GM12801 (cell line): ENCODE results near the gene PIGV.

ENCODE experiments used
- TF ChIP-seq, protein P1 (sequence below): IDR thresholded peaks from one replicate; pipeline ENCODE4 v1.5.1; 2011; ENCODE audit warnings: control low read depth; ENCODE audit not compliant: insufficient read length; ENCODE audit errors: extremely low read depth

PIGV gene

DNA sequence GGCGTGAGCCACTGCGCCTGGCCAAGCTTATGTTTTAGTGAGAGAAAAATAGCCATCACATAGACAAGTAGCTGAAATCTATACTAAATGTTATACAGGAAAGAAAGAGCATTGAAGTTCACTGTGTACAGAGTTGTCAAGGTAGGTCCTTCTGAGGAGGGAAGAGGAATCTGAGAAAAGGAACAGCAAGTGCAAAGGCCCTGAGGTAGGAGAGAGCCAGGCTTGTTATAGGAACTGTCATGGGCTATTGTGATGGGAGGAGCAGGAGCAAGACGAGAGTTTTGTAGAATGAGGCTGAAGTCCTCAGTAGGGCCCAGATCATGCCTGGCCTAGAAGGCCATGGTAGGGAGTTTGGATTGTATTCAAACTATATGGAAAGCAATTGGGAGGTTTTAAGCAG lies 43.3 kb downstream of the PIGV start:
- TF ChIP-seq, protein P1, sequence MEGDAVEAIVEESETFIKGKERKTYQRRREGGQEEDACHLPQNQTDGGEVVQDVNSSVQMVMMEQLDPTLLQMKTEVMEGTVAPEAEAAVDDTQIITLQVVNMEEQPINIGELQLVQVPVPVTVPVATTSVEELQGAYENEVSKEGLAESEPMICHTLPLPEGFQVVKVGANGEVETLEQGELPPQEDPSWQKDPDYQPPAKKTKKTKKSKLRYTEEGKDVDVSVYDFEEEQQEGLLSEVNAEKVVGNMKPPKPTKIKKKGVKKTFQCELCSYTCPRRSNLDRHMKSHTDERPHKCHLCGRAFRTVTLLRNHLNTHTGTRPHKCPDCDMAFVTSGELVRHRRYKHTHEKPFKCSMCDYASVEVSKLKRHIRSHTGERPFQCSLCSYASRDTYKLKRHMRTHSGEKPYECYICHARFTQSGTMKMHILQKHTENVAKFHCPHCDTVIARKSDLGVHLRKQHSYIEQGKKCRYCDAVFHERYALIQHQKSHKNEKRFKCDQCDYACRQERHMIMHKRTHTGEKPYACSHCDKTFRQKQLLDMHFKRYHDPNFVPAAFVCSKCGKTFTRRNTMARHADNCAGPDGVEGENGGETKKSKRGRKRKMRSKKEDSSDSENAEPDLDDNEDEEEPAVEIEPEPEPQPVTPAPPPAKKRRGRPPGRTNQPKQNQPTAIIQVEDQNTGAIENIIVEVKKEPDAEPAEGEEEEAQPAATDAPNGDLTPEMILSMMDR: no peak

- TF ChIP-seq, protein P1: no peak
Measured at GRCh38 chr1:26831546-26832248, 43.9 kb downstream of the PIGV start.

DNA sequence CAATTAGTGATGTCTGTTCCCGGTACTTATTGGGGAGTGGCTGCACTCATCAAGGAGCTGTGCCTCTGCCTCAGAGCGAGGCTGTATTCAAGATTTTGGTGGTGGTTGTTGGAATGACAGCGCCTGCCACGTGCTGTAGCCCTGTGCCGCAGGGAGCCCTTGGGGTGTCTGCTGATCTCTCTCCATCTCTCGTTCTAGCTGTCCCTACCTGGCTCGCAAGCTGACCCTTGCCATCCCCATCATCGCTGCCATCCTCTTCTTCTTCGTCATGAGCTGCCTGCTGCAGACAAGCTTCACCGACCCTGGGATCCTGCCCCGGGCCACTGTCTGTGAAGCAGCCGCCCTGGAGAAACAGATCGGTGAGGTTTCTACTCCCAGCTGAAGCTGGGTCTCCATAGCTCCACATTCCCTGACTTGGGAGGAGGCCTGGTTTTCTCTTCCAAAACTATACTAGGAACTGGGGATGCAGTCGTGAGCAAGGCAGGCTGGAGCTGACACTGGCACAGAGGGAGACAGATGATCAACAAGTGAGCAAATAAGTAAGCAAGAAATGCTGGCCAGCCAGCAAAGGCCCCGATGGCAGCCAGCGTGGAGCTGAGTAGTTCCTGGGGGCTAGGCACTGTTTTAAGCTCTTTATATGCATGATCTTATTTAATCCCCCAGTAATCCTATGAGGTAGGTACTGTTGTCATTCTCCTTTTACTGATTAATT lies 44.7 kb downstream of the PIGV start:
- TF ChIP-seq, protein P1: no peak

DNA sequence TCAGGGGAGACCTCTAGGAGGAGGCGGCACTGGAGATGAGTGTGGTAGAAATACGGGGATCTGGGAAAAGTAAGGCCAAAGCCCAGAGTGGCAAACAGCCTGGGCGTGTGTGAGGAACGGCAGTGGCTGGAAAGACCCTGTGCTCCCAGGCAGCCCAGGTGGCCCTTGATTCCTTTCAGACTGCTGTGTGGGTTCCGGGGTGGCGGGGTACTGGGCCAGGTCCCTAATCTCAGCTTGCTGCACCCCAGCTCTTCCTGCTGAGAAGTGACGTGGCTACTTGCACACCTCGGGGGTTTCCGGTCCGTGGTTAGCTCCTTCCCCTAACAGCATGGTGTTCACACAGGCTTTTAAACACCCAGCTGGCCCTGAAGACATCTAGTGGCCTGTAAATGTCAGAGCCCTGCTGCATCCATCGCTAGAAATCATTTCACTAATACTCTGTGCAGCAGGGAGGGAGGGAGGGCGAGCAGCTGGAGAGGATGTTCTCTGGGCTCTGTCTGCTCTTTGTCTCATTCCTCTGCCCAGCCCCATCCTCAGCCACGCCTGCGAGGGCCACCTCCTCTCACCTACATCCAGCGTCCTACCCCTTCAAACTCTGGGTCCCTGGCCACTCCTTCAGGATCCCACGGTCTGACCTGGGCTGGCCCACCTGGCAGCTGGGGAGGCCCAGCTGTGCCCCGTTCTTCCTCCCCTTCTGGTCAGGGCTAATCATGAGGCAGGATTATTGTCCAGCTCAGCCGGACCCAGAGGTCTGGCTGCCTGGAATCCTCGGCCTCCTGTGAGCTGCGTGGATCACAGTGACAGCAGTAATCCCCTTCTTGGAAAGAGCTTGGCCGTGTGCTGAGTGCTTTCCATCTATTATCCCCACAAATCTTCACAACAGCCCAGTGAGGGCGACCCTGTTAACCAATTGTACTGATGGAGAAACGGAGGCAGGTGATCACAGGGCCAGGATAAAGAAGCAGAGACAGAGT lies 46.0 kb downstream of the PIGV start:
- TF ChIP-seq, protein P1: no peak

DNA sequence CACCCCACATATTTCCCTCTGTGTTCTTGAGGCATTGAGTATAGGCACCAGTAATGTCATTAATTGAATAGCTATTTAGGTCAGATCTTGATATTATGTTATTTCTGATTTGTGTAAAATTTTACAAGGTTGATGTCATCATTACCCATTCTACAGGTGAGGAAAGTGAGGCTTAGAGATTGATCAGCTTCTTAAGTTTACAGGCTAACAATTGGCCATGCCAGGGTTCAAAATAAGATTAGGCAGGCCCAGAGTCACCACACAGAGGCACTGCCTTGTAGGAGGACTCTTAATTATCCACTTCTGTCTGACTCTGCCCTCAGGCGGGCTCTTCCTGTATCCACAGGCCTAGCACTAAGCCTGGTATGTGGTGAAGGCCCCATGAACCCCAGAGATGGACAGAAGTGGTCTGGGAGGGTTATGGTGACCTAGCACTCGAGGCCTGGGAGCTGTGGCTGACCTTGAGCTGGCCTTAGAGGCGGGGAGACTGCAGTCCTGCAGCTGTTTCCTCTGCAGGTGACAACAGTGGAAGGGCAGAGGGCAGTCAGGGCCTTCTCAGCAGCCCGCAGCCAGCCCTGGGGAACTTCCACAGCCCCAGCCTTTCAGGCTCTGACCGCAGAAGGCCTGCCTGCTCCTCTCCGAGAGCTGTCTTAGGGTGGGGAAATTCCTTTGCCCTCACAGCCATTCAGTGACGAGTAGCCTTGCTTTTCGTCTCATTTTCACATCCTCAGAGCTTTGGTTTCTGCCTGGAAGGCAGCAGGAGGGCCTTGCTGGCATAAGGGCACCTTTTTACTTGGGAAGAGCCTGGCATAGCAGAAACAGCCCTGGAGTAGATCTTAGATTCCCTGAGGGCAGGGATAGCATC lies 51.0 kb downstream of the PIGV start:
- TF ChIP-seq, protein P1: no peak

GRCh38 chr1:26839339-26839722 lies 51.6 kb downstream of the PIGV start:
- TF ChIP-seq, protein P1: no peak
